ENCODE results near the gene CUZD1.

- TF ChIP-seq POLR2AphosphoS5 (IDR thresholded peaks at IDR 0.05) = no peak
- no peak for TF ChIP-seq CTCF (IDR thresholded peaks at IDR 0.05)
These were observed 6.8 kb downstream of the CUZD1 start for GRCh38 chr10:122838880-122839279.

Measured in esophagus muscularis mucosa (tissue), 3 donors.